Activated T-helper 1 cell treated with Interleukin-2 at 50 U/mL for 16 hours (primary cell): ENCODE results near the gene CFAP92.
A peak's percentile ranks its signal among the peaks of the same experiment; 100 is the strongest.

Experiments used
- DNase-seq: peaks from one replicate; pipeline ENCODE4 v3.0.0-alpha.2; 2020; ENCODE audit warnings: low read depth

CFAP92 gene, protein sequence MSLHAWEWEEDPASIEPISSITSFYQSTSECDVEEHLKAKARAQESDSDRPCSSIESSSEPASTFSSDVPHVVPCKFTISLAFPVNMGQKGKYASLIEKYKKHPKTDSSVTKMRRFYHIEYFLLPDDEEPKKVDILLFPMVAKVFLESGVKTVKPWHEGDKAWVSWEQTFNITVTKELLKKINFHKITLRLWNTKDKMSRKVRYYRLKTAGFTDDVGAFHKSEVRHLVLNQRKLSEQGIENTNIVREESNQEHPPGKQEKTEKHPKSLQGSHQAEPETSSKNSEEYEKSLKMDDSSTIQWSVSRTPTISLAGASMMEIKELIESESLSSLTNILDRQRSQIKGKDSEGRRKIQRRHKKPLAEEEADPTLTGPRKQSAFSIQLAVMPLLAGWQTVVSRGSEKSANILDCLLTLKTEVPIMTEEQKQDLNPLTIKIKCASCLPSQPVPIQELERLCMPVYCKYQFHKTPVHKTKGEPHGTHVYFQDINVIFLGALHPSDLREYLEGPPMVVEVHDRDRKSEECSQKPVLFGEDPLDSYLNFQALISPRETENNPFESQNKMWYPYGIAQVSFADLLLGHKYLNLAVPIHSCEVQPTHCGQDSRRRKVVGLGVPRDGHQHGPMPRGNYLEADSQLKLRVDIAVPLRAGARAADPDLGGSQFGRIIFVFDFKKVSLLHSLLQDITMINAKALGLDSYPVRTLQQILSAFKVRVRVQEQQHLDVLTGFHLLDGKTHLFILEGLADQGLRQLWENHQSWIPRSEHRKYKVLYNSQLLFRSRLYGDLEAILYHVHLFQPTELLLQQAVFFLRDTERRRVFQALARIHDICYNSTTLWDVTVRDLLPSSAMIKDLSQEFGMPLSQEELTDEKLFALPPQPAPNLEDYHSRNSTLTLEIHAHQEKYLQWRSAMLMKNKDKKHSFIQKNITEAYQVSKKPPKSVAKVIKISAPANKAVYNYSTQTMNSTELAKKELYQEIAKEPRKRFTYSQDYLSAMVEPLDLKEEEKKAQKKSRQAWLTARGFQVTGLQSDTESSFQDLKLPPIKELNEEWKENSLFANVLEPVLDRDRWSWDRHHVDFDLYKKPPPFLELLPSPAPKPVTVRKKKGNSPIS

DNA sequence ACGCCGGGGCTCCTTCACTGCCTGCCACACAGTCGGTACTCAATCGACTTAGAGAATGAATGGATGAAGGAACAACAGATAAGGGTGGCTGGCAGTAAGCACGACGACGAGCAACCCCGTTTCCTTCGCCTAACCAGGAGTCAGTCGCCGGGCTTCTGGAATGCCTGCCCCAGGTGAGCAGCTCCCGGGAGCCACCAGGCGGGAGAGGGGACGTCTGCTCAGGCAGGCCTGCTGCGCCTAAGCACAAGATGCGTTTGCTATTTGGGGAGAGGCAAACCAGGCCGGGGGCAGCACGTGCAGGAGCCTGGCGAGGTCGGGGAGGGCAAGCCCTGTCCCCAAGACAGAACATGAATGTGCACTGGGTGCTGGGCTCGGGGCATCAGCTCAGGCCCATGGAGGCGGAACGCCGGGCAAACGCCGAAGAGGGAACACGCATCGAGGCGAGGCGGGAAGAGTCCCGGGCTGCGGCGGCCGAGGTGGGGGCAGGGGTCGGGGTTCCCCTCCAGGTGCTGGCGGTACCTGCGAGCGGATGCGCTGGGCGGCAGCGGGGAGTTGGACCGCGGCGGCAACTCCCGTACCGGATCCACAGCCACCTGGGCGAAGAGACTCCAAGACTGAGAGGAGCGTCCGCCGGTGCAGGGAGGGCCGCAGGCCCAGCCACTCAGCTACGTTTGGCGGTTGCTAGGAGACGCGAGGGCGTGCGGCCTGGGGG is at the start of gene CFAP92:
Gene CFAP92 (minus strand): TSS at position 616 of the 712 bp plus-strand sequence. CDS start 772 bp downstream, outside the sequence.
- DNase-seq, result peak; percentile 87

GRCh38 chr3:129040579-129041300 is 46.9 kb upstream of the CFAP92 start:
- no peak for DNase-seq

GRCh38 chr3:129040039-129040336 is 46.1 kb upstream of the CFAP92 start:
- no peak for DNase-seq

DNA sequence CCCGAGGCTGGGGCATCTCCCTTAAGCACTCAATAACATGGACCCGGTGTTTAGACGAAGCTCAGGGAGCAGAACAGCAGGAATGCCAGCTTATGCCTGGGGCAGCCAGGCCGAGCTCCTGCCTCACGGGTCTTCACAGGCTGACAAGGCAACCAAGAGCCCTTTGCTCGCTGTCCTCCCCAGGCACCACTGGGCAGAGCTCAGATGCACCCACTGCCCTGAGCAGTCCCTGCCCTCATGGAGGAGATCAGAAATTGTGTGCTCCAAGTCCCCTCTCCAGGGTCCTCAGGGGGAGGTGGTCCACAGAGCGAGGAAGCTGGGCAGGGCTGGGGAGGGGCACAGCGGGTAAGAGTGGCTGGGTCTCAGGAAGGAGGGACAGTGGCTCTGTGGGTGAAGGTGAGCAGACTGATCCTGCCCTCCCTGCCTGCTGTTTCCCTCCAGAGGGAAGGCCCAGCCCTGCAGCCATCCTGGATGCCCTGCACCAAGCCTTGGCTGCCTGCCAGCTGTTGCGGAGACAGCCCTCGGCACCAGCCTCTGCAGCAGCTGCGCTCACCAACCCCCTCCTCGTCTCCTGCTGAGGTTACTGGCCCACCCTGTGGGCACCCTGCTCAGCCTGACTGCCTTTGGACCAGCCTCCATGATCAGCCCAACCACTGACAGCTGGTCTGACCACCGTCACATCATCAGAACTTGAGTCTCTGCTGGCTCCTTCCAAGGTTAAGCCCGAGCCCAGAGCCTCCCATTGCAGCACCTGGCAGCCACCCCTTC is 45.6 kb upstream of the CFAP92 start:
- DNase-seq, result no peak

GRCh38 chr3:129038121-129038855 is 44.4 kb upstream of the CFAP92 start:
- no peak for DNase-seq

GRCh38 chr3:129037093-129037419 is 43.2 kb upstream of the CFAP92 start:
- DNase-seq, result no peak

DNA sequence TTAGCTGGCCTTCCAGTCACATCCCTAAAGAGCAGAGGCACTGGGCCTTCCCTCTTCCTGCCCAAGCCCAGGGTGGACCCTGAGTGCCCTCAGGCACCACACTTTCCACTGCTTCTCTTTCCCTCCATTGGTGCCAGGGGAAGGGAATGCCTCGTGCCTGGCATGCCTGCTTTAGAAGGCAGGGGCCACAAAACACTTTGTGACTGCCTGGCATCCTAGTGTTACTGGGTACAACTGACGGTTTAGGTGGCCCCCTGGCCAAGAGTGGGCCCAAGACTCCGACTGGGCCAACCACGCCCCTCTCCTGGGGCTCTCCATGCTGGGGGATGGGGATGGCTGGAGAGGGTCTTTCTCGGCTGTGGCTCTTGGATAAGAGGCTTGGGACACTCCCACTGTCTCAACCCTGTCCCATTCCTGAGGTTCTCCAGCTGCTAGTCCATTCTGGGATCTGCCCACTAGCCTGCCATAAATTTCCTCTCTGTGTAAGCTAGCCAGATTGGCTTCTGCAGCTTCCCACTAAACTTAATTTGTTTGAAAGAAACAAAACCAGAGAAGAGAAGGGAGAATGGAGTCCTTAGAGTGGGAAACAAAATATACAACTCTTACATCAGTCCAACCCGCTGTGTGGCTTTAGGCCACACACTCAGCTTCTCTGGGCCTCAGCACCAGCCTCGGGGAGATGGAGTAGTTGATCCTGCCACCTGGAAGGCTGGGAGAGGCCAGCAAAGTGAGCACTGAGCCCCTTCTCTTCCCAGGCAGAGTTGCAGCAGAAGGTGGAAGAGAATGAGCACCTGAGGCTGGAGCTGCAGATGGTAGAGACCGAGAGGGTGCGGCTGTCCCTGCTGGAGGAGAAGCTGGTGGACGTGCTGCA is 42.6 kb upstream of the CFAP92 start:
- DNase-seq, result no peak

DNA sequence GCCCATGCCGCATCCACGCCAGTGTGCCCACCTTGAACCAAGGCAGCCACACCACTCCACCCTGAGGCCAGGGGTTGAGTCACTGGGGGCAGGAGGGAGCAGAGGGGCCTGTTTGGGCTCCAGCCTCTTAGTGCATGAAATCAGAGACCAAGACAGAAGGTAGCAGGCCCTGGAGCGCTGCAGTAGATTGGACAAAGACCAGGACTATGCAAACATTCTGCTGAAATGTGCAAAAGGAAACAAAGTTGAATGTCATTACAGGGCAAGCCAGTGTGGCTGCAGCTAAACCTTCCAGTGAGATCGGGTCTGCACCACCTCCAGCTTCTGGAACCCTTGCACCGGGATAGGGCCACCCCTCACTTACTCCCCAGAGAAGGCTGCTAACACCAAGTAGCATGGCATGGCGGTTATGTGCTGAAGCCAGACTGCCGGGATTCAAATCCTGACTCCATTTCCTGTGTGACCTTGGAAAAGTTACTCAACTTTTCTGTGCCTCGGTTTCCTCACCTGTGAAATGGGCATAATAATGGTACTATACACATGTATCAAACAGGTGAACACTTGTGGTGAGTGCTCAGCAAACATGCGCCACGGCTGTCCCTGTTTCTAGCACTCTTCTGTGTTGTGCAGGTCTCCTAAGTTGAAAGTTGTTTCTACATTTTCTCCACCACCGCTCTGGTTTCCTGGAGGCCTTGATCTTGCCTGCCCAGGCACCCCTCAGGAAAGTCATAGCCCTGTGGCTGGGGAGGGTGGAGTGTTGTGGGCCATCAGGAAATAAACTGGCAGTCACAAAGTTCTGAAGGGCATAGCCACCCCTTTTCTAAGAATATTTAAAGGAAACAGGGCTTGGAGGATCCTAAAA is 41.7 kb upstream of the CFAP92 start:
- no peak for DNase-seq

- DNase-seq, result no peak
These were observed 40.8 kb upstream of the CFAP92 start for GRCh38 chr3:129034642-129035041.

- DNase-seq, result no peak
These were observed 39.9 kb upstream of the CFAP92 start for GRCh38 chr3:129033633-129034321.

DNA sequence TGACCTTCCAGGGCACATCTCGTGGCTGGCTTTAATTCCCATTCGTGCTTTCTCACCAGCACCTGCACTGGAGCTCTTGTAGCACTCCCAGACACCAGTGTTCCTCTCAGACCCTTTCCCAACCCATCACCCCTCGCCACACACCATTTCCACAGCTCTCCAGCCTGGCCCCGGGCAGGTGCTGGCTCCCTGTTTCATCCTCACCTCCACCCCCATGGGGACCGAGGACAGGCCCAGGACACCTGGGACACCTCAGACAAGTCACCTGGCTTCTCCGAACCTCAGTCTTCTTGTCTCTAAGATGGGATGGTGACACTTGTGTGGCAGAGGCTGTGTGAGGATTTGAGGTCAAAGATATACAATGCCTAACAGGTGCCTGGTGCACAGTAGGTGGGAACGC is 39.3 kb upstream of the CFAP92 start:
- no peak for DNase-seq

DNA sequence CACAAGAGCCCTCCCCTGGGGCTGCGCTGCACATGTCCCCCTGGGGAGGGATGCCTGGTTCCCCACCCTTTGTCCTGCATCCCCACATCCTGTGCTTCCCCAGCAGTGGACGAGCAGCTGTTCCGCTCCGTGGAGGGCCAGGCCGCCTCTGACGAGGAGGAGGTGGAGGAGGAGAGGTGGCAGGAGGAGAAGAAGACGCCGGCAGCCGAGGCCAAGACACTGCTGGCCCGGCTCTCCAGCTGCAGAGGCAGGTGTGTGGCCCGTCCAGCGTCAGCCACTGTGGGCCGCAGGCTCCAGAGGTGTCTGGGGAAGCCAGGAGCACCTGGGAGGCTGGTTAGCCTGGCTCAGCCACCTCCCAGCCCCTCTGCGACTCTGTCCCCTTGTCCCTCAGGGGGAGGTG is 38.8 kb upstream of the CFAP92 start:
- DNase-seq, result no peak

DNA sequence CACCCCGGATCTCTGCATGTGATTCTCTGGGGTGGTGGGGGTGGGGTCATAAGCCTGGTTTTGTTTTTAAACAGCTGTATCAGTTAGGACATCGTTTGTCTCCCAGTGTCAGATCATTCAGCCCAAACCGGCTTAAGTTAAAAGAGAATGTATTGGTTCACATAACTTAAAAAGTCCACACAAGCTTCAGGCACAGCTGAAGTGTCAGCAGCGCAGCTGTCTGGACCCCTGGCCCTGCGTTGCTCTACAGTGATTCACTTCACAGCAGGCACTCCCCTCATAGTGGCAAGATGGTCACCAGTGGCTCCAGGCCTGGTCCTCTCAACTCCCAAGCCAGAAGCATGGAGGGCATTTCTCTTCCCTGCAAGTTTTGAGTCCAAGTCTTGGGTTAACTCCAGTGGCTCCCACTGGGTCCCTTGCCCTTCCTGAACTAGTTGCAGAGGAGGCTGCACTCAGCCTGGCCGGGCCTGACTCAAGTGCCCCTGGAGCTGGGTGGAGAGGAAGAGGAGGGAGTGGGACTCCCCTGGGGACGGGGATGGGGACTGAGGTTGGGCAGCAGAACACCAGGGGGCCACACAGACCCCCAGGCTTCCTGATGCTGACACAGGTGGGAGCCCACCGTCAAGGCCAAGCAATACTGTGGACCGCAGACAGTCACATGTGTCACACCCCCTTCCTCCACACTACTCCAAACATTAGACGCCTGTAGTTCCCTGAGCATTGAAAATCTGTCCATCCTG is 37.8 kb upstream of the CFAP92 start:
- DNase-seq, result no peak

DNA sequence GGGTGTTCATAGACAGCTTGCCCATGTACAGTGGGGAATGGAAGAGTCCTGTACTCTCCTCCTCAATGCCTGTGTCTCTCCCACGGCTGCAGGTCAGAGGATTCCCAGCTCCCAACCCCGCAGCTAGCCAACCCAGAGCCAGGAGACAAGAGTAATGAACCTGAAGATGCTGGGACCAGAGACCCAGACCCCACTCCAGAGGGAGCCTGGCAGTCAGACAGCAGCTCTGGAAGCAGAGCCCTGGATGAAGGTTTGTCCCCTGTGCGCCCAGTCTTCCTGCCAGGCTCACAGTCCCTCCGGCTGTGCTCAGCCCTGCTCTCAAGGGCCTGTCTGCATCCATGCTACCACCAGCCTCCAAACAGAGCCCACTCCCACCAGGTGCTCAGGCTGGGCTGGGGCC is 36.7 kb upstream of the CFAP92 start:
- no peak for DNase-seq

- no peak for DNase-seq
These were observed 35.0 kb upstream of the CFAP92 start for GRCh38 chr3:129028866-129029265.

DNA sequence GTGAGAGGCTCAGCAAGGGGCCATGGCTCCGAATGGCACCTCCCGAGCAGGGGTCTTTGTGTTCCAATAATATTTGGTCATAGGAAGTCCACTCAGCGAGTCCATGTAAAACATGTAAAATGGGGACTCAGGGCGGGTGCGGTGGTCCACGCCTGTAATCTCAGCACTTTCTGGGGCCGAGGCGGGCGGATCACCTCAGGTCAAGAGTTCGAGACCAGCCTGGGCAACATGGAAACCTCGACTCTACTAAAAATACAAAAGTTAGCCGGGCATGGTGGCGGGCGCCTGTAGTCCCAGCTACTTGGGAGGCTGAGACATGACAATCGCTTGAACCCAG is 33.6 kb upstream of the CFAP92 start:
- DNase-seq, result no peak
